HG02623 (cell line): ENCODE data around the gene MRTO4.
"Not testable (repeated sequence)": the region's sequence is repeated elsewhere in the genome, so short reads cannot be mapped to it uniquely, and the experiment has no call there.

Experiments
- ATAC-seq: cut with Tn5 transposase; IDR thresholded peaks from one replicate; pipeline ENCODE4 v1.9.1; 2021; ENCODE audit warnings: moderate library complexity; ENCODE audit not compliant: unreplicated experiment

MRTO4 gene

DNA sequence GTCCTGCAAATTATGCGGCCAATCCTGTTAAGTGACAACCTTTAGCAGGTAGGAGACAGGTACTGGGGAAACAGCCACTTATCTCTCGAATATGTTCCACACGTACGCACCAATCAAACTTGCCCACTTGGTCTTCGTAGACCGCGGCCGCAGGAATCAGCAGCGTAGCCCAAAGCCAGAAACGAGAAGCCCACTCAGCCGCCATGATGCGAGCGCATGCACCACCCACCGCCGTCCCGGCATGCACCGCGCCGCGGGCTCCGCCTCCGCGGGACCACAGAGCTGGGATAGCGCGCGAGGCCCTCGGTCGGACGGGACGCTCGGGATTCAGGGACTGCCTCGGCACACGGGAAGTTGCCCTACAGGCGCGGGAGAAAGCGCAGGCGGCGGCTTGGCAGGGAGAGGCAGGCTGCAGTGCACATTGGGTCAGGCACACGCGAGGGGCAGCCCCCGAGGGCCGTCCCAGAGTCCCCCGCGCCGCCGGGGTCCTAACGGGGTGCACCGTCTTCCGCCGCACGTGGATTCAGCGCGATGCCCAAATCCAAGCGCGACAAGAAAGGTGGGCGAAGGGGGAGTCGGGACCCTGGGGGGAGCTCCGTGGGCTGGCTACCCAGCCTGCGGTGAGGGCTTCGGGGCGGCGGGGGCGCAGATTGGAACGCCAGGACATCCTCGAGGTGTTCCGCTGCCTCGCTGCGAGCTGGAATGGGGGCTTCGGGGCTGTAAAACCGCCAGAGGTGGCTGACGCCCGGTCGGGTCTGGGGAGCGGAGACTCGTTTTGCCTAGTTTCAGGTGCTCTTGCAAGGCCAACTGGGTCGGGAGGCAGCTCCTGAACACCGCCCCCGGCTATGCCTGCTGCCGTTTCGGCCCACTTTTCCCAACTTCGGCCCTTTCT, at the start of gene MRTO4, which contains the start of gene EMC1:
TSS of gene MRTO4 (plus strand) at position 501 of the 892 bp plus-strand sequence. CDS start at position 532, 31 bp downstream.
TSS of gene EMC1 (minus strand) at position 220 of the 892 bp plus-strand sequence. CDS start at position 205, 15 bp downstream.
- ATAC-seq: peak; percentile 79

- no peak for ATAC-seq
Observed at GRCh38 chr1:19202396-19202795, 49.2 kb upstream of the MRTO4 start.

GRCh38 chr1:19203440-19203839, 48.2 kb upstream of the MRTO4 start:
- no peak for ATAC-seq

DNA sequence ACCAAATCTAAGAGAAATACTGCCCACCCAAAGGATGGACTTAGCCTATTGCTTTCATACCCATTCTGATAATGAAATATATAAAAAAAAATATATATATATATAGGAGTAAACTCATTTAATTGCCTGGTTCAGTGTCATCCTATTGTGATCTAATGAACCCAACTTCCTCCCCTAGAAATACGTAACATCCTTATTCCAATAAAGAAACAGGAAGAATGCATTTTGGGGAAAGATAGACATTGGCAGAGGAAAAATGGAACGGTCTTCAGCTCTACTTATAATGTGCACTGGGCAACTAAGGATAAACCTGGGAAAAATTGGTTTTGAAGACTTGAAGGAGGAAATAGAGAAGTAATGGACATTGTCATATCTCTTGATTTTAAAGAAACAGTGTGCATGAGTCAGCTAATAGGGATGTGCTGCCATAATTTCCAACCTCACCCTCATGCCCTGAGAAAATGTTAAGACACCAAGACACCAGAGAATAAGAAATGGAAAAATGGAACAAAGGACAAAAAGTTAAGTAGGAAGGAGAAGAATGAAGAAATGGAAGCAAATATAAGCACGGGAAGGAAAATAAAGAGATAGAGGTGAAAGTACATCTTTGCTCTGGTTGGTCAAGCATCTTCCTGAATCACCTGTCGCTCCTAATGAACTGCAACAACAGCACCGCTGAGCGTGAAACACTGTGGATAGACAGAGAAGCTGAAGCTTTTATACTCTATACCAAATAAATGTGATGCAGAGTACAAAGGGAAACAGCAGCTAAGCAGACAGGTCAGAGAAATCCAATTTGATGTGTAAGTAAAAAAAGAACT, 46.9 kb upstream of the MRTO4 start:
- no peak for ATAC-seq

- no peak for ATAC-seq
Observed at GRCh38 chr1:19205403-19205802, 46.2 kb upstream of the MRTO4 start.

GRCh38 chr1:19205845-19206244, 45.8 kb upstream of the MRTO4 start:
- ATAC-seq: no peak

DNA sequence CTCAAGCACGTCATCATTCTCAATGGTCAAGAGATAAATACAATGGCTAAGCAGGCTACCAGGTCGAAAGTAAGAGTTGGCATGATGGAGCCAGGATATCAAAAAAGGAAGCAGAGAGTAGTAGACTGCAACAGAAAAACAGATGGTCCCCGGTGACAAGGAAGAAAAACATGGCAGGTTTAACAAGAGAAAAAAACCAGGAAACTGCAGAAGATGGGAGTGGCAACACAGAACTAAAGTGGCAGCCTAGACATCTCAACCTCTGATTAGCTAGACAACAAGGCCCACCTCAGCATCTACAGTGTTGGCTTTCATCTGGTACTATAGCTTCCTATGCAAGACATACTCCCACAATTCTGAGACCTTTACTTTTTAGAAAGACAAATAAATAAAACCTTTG, 44.7 kb upstream of the MRTO4 start:
- no peak for ATAC-seq

DNA sequence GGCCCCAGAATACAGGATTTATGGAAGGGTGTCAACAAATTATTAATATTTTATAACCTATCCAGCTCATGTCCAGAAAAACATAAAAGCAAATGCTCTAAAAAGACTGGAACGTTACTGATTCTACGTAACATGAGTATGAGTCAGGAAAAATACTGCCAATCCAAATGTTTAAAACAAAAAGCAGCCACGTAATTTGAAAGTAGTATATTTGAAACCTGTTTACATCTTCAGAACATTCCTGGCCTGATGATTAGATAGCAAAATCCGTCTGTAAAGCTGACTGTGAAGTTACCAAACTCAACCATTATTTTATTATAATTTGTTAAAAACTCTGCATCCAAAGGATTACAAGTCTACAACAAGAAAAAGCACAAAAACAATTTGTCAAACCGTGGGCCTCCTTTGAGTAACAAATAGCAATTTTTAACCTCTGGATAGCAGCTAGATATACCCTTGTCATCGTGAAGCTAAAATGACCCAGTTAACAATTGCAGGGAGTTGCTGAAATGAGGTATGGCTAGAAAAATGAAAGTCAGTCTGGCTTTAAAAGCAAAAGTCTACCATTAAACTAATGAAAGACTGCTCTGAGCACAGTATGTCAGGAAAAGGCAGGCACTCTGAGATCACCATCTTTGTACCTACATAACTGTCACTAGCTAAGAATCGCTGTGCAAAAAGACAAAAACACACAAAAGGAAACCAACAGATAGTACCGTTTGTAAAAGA, 42.7 kb upstream of the MRTO4 start:
- ATAC-seq: no peak

GRCh38 chr1:19209439-19209989, 42.1 kb upstream of the MRTO4 start:
- ATAC-seq: peak; percentile 43

DNA sequence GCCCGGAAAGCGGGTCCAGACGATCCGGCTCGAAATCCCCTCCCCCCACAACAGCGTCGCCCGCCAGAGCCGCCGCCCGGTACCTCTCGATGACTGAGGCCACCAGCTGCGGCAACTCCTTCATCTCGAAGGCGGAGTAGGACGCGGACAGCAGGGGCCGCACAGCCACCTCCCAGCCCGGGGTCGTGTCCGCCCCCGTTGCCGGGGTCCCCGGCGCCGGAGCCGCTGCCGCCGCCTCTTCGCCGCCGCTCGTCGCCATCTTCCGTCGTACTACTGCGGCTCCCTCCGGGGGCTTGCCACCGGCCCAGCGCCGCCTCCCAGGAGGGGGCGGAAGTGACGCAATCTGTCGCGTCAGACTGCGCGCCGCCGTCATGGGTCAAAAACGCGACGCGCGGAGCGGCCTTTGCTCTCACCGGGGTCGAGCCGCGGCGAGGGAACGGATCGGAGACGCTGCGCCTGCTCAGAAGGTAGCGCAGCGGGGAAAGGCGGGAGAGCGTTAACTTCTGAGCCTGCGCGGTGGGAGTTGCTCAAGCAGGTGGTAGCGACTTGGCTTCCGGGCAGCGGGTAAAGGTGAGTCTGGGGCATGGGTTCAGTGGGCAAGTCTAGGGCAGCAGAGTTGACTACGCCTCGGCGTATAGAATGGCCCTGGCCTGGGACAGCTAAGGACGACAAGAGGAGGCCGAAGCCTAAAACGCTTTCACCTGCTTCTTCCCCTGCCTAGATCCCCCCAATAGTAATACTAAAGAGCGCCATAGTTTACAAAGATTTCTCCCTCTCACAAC, 41.4 kb upstream of the MRTO4 start, which contains the start of gene UBR4:
TSS of gene UBR4 (minus strand) at position 277 of the 782 bp plus-strand sequence. CDS start at position 259, 18 bp downstream.
- ATAC-seq: peak; percentile 86

DNA sequence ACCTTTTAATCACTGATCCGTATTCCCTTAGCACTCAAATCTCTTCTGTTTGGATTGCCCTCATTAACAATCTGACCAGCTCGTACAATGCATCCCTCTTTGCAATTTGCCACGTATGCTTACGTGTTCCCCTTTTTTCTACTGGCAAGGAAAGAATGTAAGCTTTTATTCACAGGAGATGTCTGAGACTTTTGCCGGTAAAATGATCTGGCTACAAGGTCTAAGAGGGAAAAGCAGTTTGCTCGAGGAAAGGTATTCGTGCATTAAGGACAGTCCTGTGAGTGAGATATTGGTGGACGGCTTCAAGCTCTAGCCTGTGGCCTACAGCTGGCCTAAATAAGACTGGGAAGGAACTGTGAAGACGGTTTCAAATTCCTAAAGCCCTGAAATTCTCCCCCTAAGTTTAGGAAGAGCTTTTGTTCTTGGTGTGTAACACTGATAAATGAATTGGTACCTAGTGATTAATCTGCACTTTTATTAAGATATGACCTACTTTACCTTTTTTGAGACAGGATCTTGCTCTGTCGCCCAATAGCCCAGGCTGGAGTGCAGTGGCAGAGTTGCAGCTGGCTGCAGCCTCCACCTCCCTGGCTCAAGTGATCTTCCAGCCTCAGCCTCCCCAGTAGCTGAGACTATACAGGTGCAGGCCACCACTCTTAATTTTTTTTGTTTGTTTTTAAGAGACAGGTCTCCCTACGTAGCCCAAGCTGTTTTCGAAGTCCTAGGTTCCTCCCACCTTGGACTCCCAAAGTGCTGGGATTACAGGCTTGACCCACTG, 40.6 kb upstream of the MRTO4 start:
- no peak for ATAC-seq

DNA sequence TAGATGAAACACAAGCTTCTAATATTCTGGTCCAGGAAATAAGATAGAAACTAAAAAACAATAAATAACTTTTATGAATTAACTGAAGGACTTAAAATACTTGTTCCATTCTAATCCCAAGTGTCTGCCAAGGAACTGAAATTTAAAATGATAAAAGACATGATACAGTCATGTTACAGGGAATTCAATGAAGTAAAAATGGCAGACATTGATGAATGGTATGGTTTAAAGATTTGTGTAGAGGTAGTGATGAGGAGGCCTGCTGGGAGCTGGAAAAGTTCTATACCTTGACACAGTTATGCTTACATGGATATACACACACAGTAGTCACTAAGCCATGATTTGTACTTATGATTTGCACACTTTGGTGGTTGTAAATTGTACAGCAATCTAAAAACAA, 39.4 kb upstream of the MRTO4 start:
- no peak for ATAC-seq

GRCh38 chr1:19213580-19213979, 38.0 kb upstream of the MRTO4 start:
- ATAC-seq: no peak

GRCh38 chr1:19216585-19216984, 35.0 kb upstream of the MRTO4 start:
- not testable (repeated sequence) for ATAC-seq

DNA sequence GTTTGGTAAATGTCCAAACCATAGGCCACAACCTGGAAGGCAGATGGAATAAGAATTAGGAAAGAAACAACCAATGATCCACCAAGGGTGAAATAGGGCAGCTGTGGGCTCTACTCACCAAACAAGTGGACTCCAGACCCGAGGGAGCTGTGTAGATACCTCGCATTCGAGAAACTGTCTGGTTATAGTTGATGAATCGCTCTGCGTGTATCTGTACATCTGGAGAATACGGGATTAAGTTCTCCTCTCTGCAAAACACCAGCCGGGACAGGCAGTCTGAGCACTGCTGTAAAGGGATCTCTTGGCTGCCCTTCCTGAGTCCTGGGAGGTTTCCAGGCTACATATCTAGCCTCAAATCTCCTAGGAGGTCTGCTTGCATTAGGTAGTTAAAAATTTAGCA, 32.2 kb upstream of the MRTO4 start:
- no peak for ATAC-seq

GRCh38 chr1:19220080-19220846, 31.3 kb upstream of the MRTO4 start:
- no peak for ATAC-seq

DNA sequence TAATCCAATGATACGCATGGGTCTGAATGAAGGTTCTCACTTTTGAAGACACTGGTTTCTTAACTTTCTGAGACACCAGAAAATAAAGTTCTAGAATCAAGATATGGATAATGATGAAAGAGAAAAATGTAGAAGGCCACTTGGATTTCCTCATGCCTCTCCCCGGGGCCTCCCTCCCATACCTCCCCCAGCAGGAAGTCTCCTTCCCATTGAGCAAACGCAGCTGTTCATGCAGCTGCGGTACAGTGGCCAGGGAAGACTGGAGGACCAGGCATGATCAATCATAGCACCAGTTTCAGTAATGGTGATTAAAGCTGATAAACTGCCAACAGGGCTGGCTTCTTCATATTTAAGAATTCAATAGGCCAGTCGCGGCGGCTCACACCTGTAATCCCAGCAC, 30.6 kb upstream of the MRTO4 start:
- ATAC-seq: no peak

DNA sequence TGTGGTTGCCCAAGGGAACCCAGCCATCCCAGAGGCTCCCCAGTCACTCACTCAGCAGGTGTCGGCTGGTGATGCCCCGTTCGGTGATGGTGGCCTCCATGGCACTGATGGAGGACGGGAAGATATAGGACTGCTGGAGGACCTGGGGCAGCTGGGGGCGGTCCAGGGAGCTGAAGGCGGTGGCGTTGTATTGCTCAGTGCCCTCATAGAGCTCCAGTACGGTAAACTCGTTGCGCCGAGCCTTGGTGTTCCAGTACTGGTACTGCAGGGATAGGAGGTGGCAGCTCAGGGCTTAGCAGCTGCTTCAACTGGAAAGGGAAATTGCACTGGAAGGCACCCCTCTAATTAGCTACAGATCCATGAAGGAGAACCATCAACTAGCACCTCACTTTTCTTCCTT, 29.0 kb upstream of the MRTO4 start:
- no peak for ATAC-seq
